Loucy (cell line): ENCODE data around the gene CHRNA5.

Source experiments
- H2AFZ ChIP-seq: fragments of 200-600 bp; sonication (generic); 2 replicates; pipeline ENCODE4 v1.6.0; 2016; ENCODE audit warnings: antibody characterized with exemption, mild to moderate bottlenecking, low read length, moderate library complexity
- H3F3A ChIP-seq: fragments of 200-600 bp; 2 replicates; pipeline ENCODE4 v1.6.0; 2016; ENCODE audit warnings: antibody characterized with exemption, low read depth, mild to moderate bottlenecking
- H3K27me3 ChIP-seq: fragments of 200-600 bp; sonication (generic); 2 replicates; pipeline ENCODE4 v1.6.1; 2014; ENCODE audit warnings: low read length, mild to moderate bottlenecking; ENCODE audit not compliant: insufficient read depth, poor library complexity, severe bottlenecking
- H3K36me3 ChIP-seq: fragments of 200-600 bp; sonication (generic); 2 replicates; pipeline ENCODE4 v1.6.1; 2016; ENCODE audit warnings: low read length; ENCODE audit not compliant: insufficient read depth
- H3K4me1 ChIP-seq: fragments of 200-600 bp; sonication (generic); 2 replicates; pipeline ENCODE4 v1.5.1; 2014; ENCODE audit warnings: low read length, mild to moderate bottlenecking; ENCODE audit not compliant: insufficient read depth, poor library complexity, severe bottlenecking
- H3K4me2 ChIP-seq: fragments of 200-600 bp; sonication (generic); 2 replicates; pipeline ENCODE4 v1.6.0; 2014; ENCODE audit warnings: antibody characterized with exemption, low read length, low read depth, mild to moderate bottlenecking; ENCODE audit not compliant: poor library complexity, severe bottlenecking
- H3K4me3 ChIP-seq: fragments of 200-600 bp; sonication (generic); 2 replicates; pipeline ENCODE4 v1.5.1; 2014; ENCODE audit warnings: low read length, mild to moderate bottlenecking, mixed read lengths; ENCODE audit not compliant: poor library complexity, severe bottlenecking
- H3K79me2 ChIP-seq: fragments of 200-600 bp; sonication (generic); 2 replicates; pipeline ENCODE4 v1.6.1; 2014; ENCODE audit warnings: low read length; ENCODE audit not compliant: insufficient read depth
- H3K9ac ChIP-seq: fragments of 200-600 bp; sonication (generic); 2 replicates; pipeline ENCODE4 v1.6.0; 2014; ENCODE audit warnings: mild to moderate bottlenecking, low read depth, low read length, moderate library complexity; ENCODE audit not compliant: poor library complexity, severe bottlenecking
- H3K9me2 ChIP-seq: fragments of 200-600 bp; sonication (generic); replicated peaks from 2 replicates; pipeline ENCODE4 v1.6.1; 2016; ENCODE audit warnings: low read depth, low read length, mixed read lengths
- H3K9me3 ChIP-seq: fragments of 200-600 bp; sonication (generic); 2 replicates; pipeline ENCODE4 v1.6.1; 2014; ENCODE audit warnings: mild to moderate bottlenecking, antibody characterized with exemption, low read length, low read depth; ENCODE audit not compliant: insufficient read depth
- H4K20me1 ChIP-seq: fragments of 200-600 bp; sonication (generic); 2 replicates; pipeline ENCODE4 v1.6.0; 2014; ENCODE audit warnings: antibody characterized with exemption, low read length, mild to moderate bottlenecking; ENCODE audit not compliant: insufficient read depth, poor library complexity, severe bottlenecking
- CTCF ChIP-seq: fragments of 200-600 bp; sonication (generic); conservative IDR thresholded peaks from 2 replicates; pipeline ENCODE4 v1.5.1; 2014; ENCODE audit warnings: mild to moderate bottlenecking, antibody characterized with exemption, low read length
- EZH2phosphoT487 ChIP-seq: fragments of 200-600 bp; IDR thresholded peaks from 2 replicates; pipeline ENCODE4 v1.6.1; 2018; ENCODE audit warnings: antibody characterized with exemption, mild to moderate bottlenecking, moderate library complexity, borderline replicate concordance

The CHRNA5 gene

GRCh38 chr15:78634210-78635145 is 69.2 kb downstream of the CHRNA5 start:
- no peak overlapping the region for H2AFZ ChIP-seq
- TF ChIP-seq EZH2phosphoT487 (no peak), CTCF (no peak)
- H4K20me1 ChIP-seq: no peaks in the 10 kb centered on the region

GRCh38 chr15:78635346-78635745 is 70.0 kb downstream of the CHRNA5 start:
- Histone ChIP-seq H3K36me3 (no peaks in the 10 kb centered on the region), H3K9me2 (no peaks in the 10 kb centered on the region), H2AFZ (no peak overlapping the region), H3K4me2 (no peak overlapping the region), H3K9ac (no peak overlapping the region), H3K27me3 (no peaks in the 10 kb centered on the region), H3K4me1 (no peaks in the 10 kb centered on the region), H3F3A (no peaks in the 10 kb centered on the region), H3K4me3 (no peak overlapping the region), H3K79me2 (no peaks in the 10 kb centered on the region), H4K20me1 (no peaks in the 10 kb centered on the region), H3K9me3 (no peaks in the 10 kb centered on the region)
- TF ChIP-seq EZH2phosphoT487 (no peak), CTCF (no peak)

More at GRCh38 chr15:78634210-78635145, 69.2 kb downstream of the CHRNA5 start:
- no peaks in the 10 kb centered on the region for H3F3A ChIP-seq
- no peaks in the 10 kb centered on the region for H3K79me2 ChIP-seq
- H3K9me3 ChIP-seq: no peaks in the 10 kb centered on the region
- H3K4me3 ChIP-seq: no peak overlapping the region
- H3K36me3 ChIP-seq: no peaks in the 10 kb centered on the region
- H3K27me3 ChIP-seq: no peaks in the 10 kb centered on the region
- no peaks in the 10 kb centered on the region for H3K9me2 ChIP-seq
- H3K4me2 ChIP-seq: no peak overlapping the region
- H3K4me1 ChIP-seq: no peaks in the 10 kb centered on the region
- H3K9ac ChIP-seq: no peak overlapping the region

- H3K4me1 ChIP-seq: no peaks in the 10 kb centered on the region
- H3K4me3 ChIP-seq: no peak overlapping the region
- H4K20me1 ChIP-seq: no peaks in the 10 kb centered on the region
- TF ChIP-seq EZH2phosphoT487 (no peak), CTCF (no peak)
- no peaks in the 10 kb centered on the region for H3K9me3 ChIP-seq
- H3K4me2 ChIP-seq: no peak overlapping the region
- H3K27me3 ChIP-seq: no peaks in the 10 kb centered on the region
- no peaks in the 10 kb centered on the region for H3F3A ChIP-seq
- no peaks in the 10 kb centered on the region for H3K79me2 ChIP-seq
- no peaks in the 10 kb centered on the region for H3K36me3 ChIP-seq
- H2AFZ ChIP-seq: no peak overlapping the region
- no peaks in the 10 kb centered on the region for H3K9me2 ChIP-seq
- no peak overlapping the region for H3K9ac ChIP-seq
These were observed 71.1 kb downstream of the CHRNA5 start for GRCh38 chr15:78636378-78636859.
